ENCODE data around the gene LURAP1L. TPM values are rescaled to one million over a fixed set of nuclear protein-coding genes. Genes with fewer than 3 reads are reported as not detected.

The LURAP1L gene
- total and polyA plus RNA-seq, 9 of the 15 experiments (the other 6 are each of a cell fraction or from before 2014, with no cell fraction given): 0.06 to 0.28 (median 0.07) TPM; not detected in 4

DNA sequence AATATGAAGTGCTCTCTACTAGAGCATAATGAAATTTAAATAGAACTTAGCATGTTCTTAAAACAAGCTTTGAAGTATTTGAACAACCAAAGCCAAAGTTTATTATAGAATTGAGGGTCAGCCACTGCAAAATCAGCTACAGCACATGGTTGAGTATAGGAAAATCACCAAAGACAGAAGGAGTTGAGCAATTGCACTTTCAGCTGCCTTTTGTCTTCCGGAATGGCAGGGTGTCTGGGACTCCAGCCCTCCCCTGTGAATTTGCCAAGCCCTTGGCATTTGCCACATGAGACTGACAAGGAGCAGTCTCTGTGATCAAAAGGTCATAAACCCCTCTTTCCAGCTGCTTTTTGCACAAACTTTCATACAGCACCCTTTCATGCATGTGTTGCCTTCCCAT lies 8.5 kb upstream of the LURAP1L start (continued):
- TF ChIP-seq CBFA2T2 (conservative IDR thresholded peaks at IDR 0.05): no peak
- TF ChIP-seq, protein P1, sequence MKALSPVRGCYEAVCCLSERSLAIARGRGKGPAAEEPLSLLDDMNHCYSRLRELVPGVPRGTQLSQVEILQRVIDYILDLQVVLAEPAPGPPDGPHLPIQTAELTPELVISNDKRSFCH (CRISPR knock-in tag; IDR thresholded peaks at IDR 0.05): no peak
- TF ChIP-seq, protein P1 (tag; IDR thresholded peaks at IDR 0.05): no peak
- TF ChIP-seq SRSF3 (IDR thresholded peaks at IDR 0.05; ENCODE audit: insufficient read depth, low read length): no peak
- no peak for TF ChIP-seq HOXB6 (CRISPR knock-in tag; IDR thresholded peaks at IDR 0.05; ENCODE audit: borderline replicate concordance)
- no peak for TF ChIP-seq NFIX (CRISPR knock-in tag; IDR thresholded peaks at IDR 0.05; ENCODE audit: low read depth)
- no peak for TF ChIP-seq ZNF764 (CRISPR knock-in tag; IDR thresholded peaks at IDR 0.05; ENCODE audit: low read depth)
- no peak for TF ChIP-seq ZNF561 (CRISPR knock-in tag; conservative IDR thresholded peaks at IDR 0.05)
- no peak for TF ChIP-seq BMI1 (IDR thresholded peaks at IDR 0.05; ENCODE audit: low read length)
- TF ChIP-seq KDM1A (IDR thresholded peaks at IDR 0.05): no peak

DNA sequence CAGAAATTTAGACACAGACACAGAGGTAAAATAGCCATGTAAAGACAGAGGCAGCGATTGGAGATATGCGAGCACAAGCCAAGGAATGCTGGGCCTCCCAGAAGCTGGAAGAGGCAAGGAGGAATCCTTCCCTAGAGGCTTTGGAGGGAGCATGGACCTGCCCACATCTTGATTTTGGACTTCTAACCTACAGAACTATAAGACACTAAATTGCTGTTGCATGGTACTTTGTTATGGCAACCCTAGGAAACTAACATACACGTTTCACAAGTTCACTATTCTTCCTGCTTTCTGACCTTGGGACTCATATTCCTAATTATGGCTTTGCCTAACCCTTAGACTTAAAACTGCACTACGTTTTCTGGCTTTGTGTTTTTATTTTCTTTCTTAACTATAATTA lies 4.6 kb upstream of the LURAP1L start:
- CTCF ChIA-PET (ENCODE audit: low intra/inter-chr PET ratio): no interaction called here
- H4K20me1 ChIP-seq (replicated peaks; ENCODE audit: control insufficient read depth, insufficient read depth, low read length): no peaks in the 10 kb centered on the region
- 0% methylated on average over 4 of the region's 4 CpGs for WGBS (ENCODE audit: insufficient coverage, low coverage, missing lambda C conversion rate)
- in situ Hi-C loops (cut with MboI): no loop called here
- no peak for FAIRE-seq
- H3K9ac ChIP-seq (ENCODE audit: insufficient read depth in 1 of 2, low read depth in 2 of 2, low read length in 2 of 2): no peak overlapping the region
- ATAC-seq: no peak
- DNase-seq (ENCODE audit: extremely low read depth in 1 of 4, low spot score in 3 of 4): no peak
- no peaks in the 10 kb centered on the region for H3K27me3 ChIP-seq (ENCODE audit: control insufficient read depth in 2 of 2, insufficient read depth in 2 of 2, low read length in 2 of 2)
- H3K79me2 ChIP-seq (ENCODE audit: control insufficient read depth, insufficient read depth, low read length): no peaks in the 10 kb centered on the region
- intact Hi-C loops (cut with micrococcal nuclease): no loop called here
- BruUV-seq (replicated peaks): no TSS peak
- no peaks in the 10 kb centered on the region; a peak in 2 of 5 replicates for H3K4me1 ChIP-seq (replicated peaks in 1 of 2; ENCODE audit: control insufficient read depth in 2 of 2, insufficient read depth in 2 of 2, low read length in 2 of 2)
- no peak overlapping the region for H3K4me3 ChIP-seq
- H3K27ac ChIP-seq (ENCODE audit: extremely low read depth, low read depth, low read length): no peak overlapping the region
- no peaks in the 10 kb centered on the region for H3K9me3 ChIP-seq (replicated peaks; ENCODE audit: control insufficient read depth, insufficient read depth, low read depth, low read length)
- H3K4me2 ChIP-seq (ENCODE audit: insufficient read depth, low read length): no peak overlapping the region
- H3K36me3 ChIP-seq (ENCODE audit: control insufficient read depth, insufficient read depth, low read length): no peaks in the 10 kb centered on the region
- no peaks in the 10 kb centered on the region for H3K9me1 ChIP-seq (ENCODE audit: control insufficient read depth, insufficient read depth, low read length)
- POLR2A ChIA-PET: no interaction called here
- no peak overlapping the region for H2AFZ ChIP-seq (ENCODE audit: low read depth, low read length)
- TF ChIP-seq, protein P2, sequence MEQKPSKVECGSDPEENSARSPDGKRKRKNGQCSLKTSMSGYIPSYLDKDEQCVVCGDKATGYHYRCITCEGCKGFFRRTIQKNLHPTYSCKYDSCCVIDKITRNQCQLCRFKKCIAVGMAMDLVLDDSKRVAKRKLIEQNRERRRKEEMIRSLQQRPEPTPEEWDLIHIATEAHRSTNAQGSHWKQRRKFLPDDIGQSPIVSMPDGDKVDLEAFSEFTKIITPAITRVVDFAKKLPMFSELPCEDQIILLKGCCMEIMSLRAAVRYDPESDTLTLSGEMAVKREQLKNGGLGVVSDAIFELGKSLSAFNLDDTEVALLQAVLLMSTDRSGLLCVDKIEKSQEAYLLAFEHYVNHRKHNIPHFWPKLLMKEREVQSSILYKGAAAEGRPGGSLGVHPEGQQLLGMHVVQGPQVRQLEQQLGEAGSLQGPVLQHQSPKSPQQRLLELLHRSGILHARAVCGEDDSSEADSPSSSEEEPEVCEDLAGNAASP (IDR thresholded peaks at IDR 0.05): no peak
- no peak for TF ChIP-seq NCOA1 (IDR thresholded peaks at IDR 0.05; ENCODE audit: low read depth)
- TF ChIP-seq, protein P3, sequence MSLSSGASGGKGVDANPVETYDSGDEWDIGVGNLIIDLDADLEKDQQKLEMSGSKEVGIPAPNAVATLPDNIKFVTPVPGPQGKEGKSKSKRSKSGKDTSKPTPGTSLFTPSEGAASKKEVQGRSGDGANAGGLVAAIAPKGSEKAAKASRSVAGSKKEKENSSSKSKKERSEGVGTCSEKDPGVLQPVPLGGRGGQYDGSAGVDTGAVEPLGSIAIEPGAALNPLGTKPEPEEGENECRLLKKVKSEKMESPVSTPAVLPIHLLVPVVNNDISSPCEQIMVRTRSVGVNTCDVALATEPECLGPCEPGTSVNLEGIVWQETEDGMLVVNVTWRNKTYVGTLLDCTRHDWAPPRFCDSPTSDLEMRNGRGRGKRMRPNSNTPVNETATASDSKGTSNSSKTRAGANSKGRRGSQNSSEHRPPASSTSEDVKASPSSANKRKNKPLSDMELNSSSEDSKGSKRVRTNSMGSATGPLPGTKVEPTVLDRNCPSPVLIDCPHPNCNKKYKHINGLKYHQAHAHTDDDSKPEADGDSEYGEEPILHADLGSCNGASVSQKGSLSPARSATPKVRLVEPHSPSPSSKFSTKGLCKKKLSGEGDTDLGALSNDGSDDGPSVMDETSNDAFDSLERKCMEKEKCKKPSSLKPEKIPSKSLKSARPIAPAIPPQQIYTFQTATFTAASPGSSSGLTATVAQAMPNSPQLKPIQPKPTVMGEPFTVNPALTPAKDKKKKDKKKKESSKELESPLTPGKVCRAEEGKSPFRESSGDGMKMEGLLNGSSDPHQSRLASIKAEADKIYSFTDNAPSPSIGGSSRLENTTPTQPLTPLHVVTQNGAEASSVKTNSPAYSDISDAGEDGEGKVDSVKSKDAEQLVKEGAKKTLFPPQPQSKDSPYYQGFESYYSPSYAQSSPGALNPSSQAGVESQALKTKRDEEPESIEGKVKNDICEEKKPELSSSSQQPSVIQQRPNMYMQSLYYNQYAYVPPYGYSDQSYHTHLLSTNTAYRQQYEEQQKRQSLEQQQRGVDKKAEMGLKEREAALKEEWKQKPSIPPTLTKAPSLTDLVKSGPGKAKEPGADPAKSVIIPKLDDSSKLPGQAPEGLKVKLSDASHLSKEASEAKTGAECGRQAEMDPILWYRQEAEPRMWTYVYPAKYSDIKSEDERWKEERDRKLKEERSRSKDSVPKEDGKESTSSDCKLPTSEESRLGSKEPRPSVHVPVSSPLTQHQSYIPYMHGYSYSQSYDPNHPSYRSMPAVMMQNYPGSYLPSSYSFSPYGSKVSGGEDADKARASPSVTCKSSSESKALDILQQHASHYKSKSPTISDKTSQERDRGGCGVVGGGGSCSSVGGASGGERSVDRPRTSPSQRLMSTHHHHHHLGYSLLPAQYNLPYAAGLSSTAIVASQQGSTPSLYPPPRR (CRISPR knock-in tag; IDR thresholded peaks at IDR 0.05; ENCODE audit: borderline replicate concordance): no peak
- TF ChIP-seq RBM14 (IDR thresholded peaks at IDR 0.05; ENCODE audit: borderline replicate concordance, insufficient read depth, low read depth, low read length): no peak
- no peak for TF ChIP-seq DDX20 (tag; IDR thresholded peaks at IDR 0.05; ENCODE audit: low read depth)
- TF ChIP-seq CBX3 (IDR thresholded peaks at IDR 0.05; ENCODE audit: borderline replicate concordance in 1 of 2, low read length in 2 of 2): no peak
- TF ChIP-seq SRSF9 (IDR thresholded peaks at IDR 0.05; ENCODE audit: borderline replicate concordance, low read depth, low read length): no peak
